Naive thymus-derived CD4-positive, alpha-beta T cell (primary cell): ENCODE data around the gene DHCR24. TPM values are rescaled to one million over a fixed set of nuclear protein-coding genes. Genes with fewer than 3 reads are reported as not detected.

ENCODE experiments used
- ATAC-seq: fragments of 150-1000 bp; cut with Tn5 transposase; 2 replicates; pipeline ENCODE4 v1.10.0; 2021; ENCODE audit warnings: mild to moderate bottlenecking, moderate library complexity
- CTCF ChIA-PET: fragments of 350-600 bp; sonication (Branson Sonifier 250); formaldehyde crosslinking; loops from one replicate; lab custom pipeline; 2021; ENCODE audit warnings: antibody characterized with exemption; lab: Charles Lee
- POLR2A ChIA-PET: fragments of 350-600 bp; sonication (Branson Sonifier 250); formaldehyde crosslinking; loops from one replicate; lab custom pipeline; 2021; ENCODE audit warnings: antibody characterized with exemption, inconsistent platforms; lab: Charles Lee
- DNase-seq, 9 donors: peaks; one replicate each; pipeline versions ENCODE4 v3.0.0 to v3.0.0-alpha.2; 2020 to 2022; ENCODE audit warnings: mixed read lengths in 1 of 9
- H3K27ac ChIP-seq: one replicate; pipeline ENCODE4 v1.7.0; 2013; ENCODE audit warnings: mild to moderate bottlenecking, low read depth, low read length, moderate library complexity
- H3K27me3 ChIP-seq, 2 donors: one replicate each; pipeline ENCODE4 v1.7.0; 2013; ENCODE audit warnings: low read length in 2 of 2, mild to moderate bottlenecking in 2 of 2, moderate library complexity in 2 of 2; ENCODE audit not compliant: control insufficient read depth in 2 of 2, insufficient read depth in 2 of 2
- H3K36me3 ChIP-seq, 3 experiments: 1 replicate in 2 of 3; 2 replicates in 1 of 3; pipeline ENCODE4 v1.7.0; 2013; ENCODE audit warnings: low read length in 3 of 3, mild to moderate bottlenecking in 3 of 3, moderate library complexity in 1 of 3; ENCODE audit not compliant: insufficient read depth in 3 of 3, control insufficient read depth in 2 of 3
- H3K4me1 ChIP-seq, 2 donors: one replicate each; pipeline ENCODE4 v1.7.0; 2013; ENCODE audit warnings: low read length in 2 of 2, mild to moderate bottlenecking in 2 of 2, moderate library complexity in 1 of 2; ENCODE audit not compliant: control insufficient read depth in 2 of 2, insufficient read depth in 2 of 2
- H3K4me3 ChIP-seq: 2 replicates; pipeline ENCODE4 v1.7.0; 2013; ENCODE audit warnings: mild to moderate bottlenecking, low read length
- H3K9me3 ChIP-seq, 3 experiments: 1 replicate in 2 of 3; 2 replicates in 1 of 3; pipeline ENCODE4 v1.7.0; 2013; ENCODE audit warnings: low read length in 3 of 3; ENCODE audit not compliant: control insufficient read depth in 2 of 3
- H3K27ac Mint-ChIP-seq, 9 donors: one replicate each; pipeline ENCODE4 v1.8.0; 2020 to 2022; ENCODE audit warnings: mixed read lengths in 9 of 9, mild to moderate bottlenecking in 8 of 9, moderate library complexity in 5 of 9, inconsistent platforms in 2 of 9
- H3K27me3 Mint-ChIP-seq, 5 donors: one replicate each; pipeline ENCODE4 v1.8.0; 2021 to 2022; ENCODE audit warnings: mixed read lengths in 5 of 5, mild to moderate bottlenecking in 1 of 5
- H3K36me3 Mint-ChIP-seq, 5 donors: one replicate each; pipeline ENCODE4 v1.8.0; 2020 to 2022; ENCODE audit warnings: mixed read lengths in 5 of 5, mild to moderate bottlenecking in 3 of 5, inconsistent platforms in 1 of 5
- H3K4me1 Mint-ChIP-seq, 7 donors: one replicate each; pipeline ENCODE4 v1.8.0; 2020 to 2022; ENCODE audit warnings: mixed read lengths in 7 of 7, mild to moderate bottlenecking in 3 of 7, inconsistent platforms in 1 of 7
- H3K4me3 Mint-ChIP-seq, 10 donors: one replicate each; pipeline ENCODE4 v1.8.0; 2020 to 2022; ENCODE audit warnings: mild to moderate bottlenecking in 10 of 10, mixed read lengths in 10 of 10, moderate library complexity in 6 of 10, inconsistent platforms in 2 of 10
- H3K9me3 Mint-ChIP-seq, 11 donors: one replicate each; pipeline ENCODE4 v1.8.0; 2020 to 2022; ENCODE audit warnings: mixed read lengths in 11 of 11, mild to moderate bottlenecking in 4 of 11, inconsistent platforms in 1 of 11, moderate library complexity in 1 of 11
- intact Hi-C, 2 donors: fragments of 100-400 bp; cut with micrococcal nuclease; formaldehyde crosslinking; loops; one replicate each; pipeline ENCODE4 v1.15.1; 2023
- polyA plus RNA-seq, 2 donors: library from polyadenylated mRNA; unstranded; fragments of 300-500 nt; fragmentation: Illumina TruSeq; gene quantifications; one replicate each; pipeline ENCODE4 v1.2.3, GENCODE V29; 2021
- total RNA-seq, 6 experiments: library from RNA in 5 of 6; stranded (reverse) in 5 of 6; gene quantifications; 1 replicate in 5 of 6; 2 replicates in 1 of 6; pipeline ENCODE4 v1.2.3 and lab custom pipeline; 2021 to 2026

DHCR24 gene
- total and polyA plus RNA-seq, 7 experiments from 2014 or later, result 2.7 to 103 (median 8.3) TPM

GRCh38 chr1:54803761-54804470, 83.1 kb downstream of the DHCR24 start:
- peaks cover 14 to 67% (median 36%) of the 10 kb centered on the region in 7 donors for H3K4me1 Mint-ChIP-seq
- DNase-seq (no peak), ATAC-seq (no peak)
- no peak overlapping the region for H3K27ac ChIP-seq
- H3K27me3 Mint-ChIP-seq, result no peaks in the 10 kb centered on the region
- H3K4me1 ChIP-seq, result peaks cover 30 to 44% of the 10 kb centered on the region in 2 donors
- peaks cover 0 to 7% (median 0%) of the 10 kb centered on the region in 3 experiments for H3K36me3 ChIP-seq
- POLR2A ChIA-PET, result no interaction called here
- H3K4me3 ChIP-seq, result no peak overlapping the region
- H3K4me3 Mint-ChIP-seq, result peak overlapping the region in 2 of 10 donors; percentile 20 to 26
- intact Hi-C loops, result loop anchor here (5.0 to 10.0 kb wide), 4 partner anchors 83 to 967 kb away; partner anchors contain the start of genes DHCR24 (in 1 of the 2), IFT25 (in 1 of the 2), LRRC42 (in 1 of the 2) and NDC1 (in 1 of the 2)
- no peaks in the 10 kb centered on the region for H3K9me3 ChIP-seq
- no peaks in the 10 kb centered on the region for H3K36me3 Mint-ChIP-seq
- H3K27ac Mint-ChIP-seq, result peak overlapping the region in 3 of 9 donors; percentile 17 to 54 (median 48)
- CTCF ChIA-PET, result interaction anchor here (0.5 to 1.1 kb wide), 2 partner anchors 8 to 292 kb away, joined by 3 to 11 read pairs; no protein-coding TSS in a partner anchor
- H3K27me3 ChIP-seq, result no peaks in the 10 kb centered on the region
- H3K9me3 Mint-ChIP-seq, result peaks cover 0 to 1% (median 0%) of the 10 kb centered on the region in 11 donors

- Mint-ChIP-seq H3K27ac (peak within 1 kb of the TSS; percentile 82 to 97 (median 90)), H3K9me3 (peaks cover 0 to 1% (median 0%) of the 10 kb centered on the region in 11 donors), H3K4me1 (peaks cover 32 to 77% (median 56%) of the 10 kb centered on the region in 7 donors), H3K27me3 (no peaks in the 10 kb centered on the region), H3K4me3 (peak within 1 kb of the TSS; percentile 90 to 99 (median 96)), H3K36me3 (peaks cover 0 to 8% (median 0%) of the 10 kb centered on the region in 5 donors)
- Histone ChIP-seq H3K4me1 (peaks cover 38 to 44% of the 10 kb centered on the region in 2 donors), H3K27ac (peak within 1 kb of the TSS; percentile 74), H3K36me3 (peaks cover 0 to 10% (median 0%) of the 10 kb centered on the region in 3 experiments), H3K4me3 (peak within 1 kb of the TSS; percentile 94), H3K9me3 (no peaks in the 10 kb centered on the region), H3K27me3 (no peaks in the 10 kb centered on the region)
- CTCF ChIA-PET, result interaction anchor here (0.6 to 2.8 kb wide), 21 partner anchors 8 to 941 kb away, joined by 3 to 10 read pairs (median 3); partner anchors contain the start of genes PARS2 and TMEM59
- POLR2A ChIA-PET, result interaction anchor here (0.6 to 2.4 kb wide), 12 partner anchors 9 to 855 kb away, joined by 3 to 17 read pairs (median 3); partner anchors contain the start of genes DHCR24, IFT25, LRRC42 and PARS2
- intact Hi-C loops, result loop anchor here (1.0 to 10.0 kb wide), 12 partner anchors 37 to 964 kb away; partner anchors contain the start of genes PARS2 (in 2 of the 2), SSBP3 (in 2 of the 2), TCEANC2 (in 2 of the 2) and TMEM59 (in 2 of the 2)
- DNase-seq (peak; percentile 49 to 71 (median 64)), ATAC-seq (peak; percentile 91)
Observed at GRCh38 chr1:54800899-54801759, 85.9 kb downstream of the DHCR24 start, which contains the start of gene TTC22. TSS of gene TTC22 (minus strand) at chr1:54801323. CDS start at chr1:54801163, 160 bp downstream.

GRCh38 chr1:54800041-54800898, 86.7 kb downstream of the DHCR24 start:
- H3K4me3 Mint-ChIP-seq, result peak overlapping the region; percentile 90 to 99 (median 96)
- H3K9me3 ChIP-seq, result no peaks in the 10 kb centered on the region
- H3K27ac Mint-ChIP-seq, result peak overlapping the region; percentile 77 to 91 (median 84)
- DNase-seq (no peak), ATAC-seq (no peak)
- peaks cover 0 to 8% (median 0%) of the 10 kb centered on the region in 5 donors for H3K36me3 Mint-ChIP-seq
- H3K27me3 Mint-ChIP-seq, result no peaks in the 10 kb centered on the region
- H3K4me1 Mint-ChIP-seq, result peaks cover 39 to 82% (median 61%) of the 10 kb centered on the region in 7 donors
- CTCF ChIA-PET, result interaction anchor here (0.7 to 2.8 kb wide), 11 partner anchors 9 to 598 kb away, joined by 3 to 10 read pairs (median 4); partner anchors contain the start of gene PARS2
- intact Hi-C loops, result loop anchor here (2.0 to 10.0 kb wide), 8 partner anchors 85 to 963 kb away; partner anchors contain the start of genes SSBP3 (in 2 of the 2), DHCR24 (in 1 of the 2), IFT25 (in 1 of the 2) and LRRC42 (in 1 of the 2)
- peaks cover 0 to 1% (median 0%) of the 10 kb centered on the region in 11 donors for H3K9me3 Mint-ChIP-seq
- POLR2A ChIA-PET, result interaction anchor here (0.7 to 2.4 kb wide), 10 partner anchors 8 to 854 kb away, joined by 3 to 17 read pairs (median 3); partner anchors contain the start of genes DHCR24, IFT25, LRRC42 and PARS2
- H3K27me3 ChIP-seq, result no peaks in the 10 kb centered on the region
- H3K36me3 ChIP-seq, result peaks cover 0 to 10% (median 0%) of the 10 kb centered on the region in 3 experiments
- peaks cover 38 to 44% of the 10 kb centered on the region in 2 donors for H3K4me1 ChIP-seq
- peak overlapping the region; percentile 74 for H3K27ac ChIP-seq
- peak overlapping the region; percentile 94 for H3K4me3 ChIP-seq

Other genes with a start within 250 kb of the DHCR24 start
- gene MROH7, start 245.4 kb downstream of the DHCR24 start, total RNA-seq, result 1 to 10 TPM in 1 of 5 experiments, under 1 TPM in 3, not detected in 1; 0.15 to 1.9 (median 0.33) TPM
- gene MROH7, start 245.4 kb downstream of the DHCR24 start, polyA plus RNA-seq, result not detected
- 10 to 100 TPM; 11.6 to 25.8 (median 21.4) TPM for gene TTC4, start 171.3 kb downstream of the DHCR24 start, total RNA-seq
- gene TTC4, start 171.3 kb downstream of the DHCR24 start, polyA plus RNA-seq, result 10 to 100 TPM; 19.0 to 27.4 TPM
- 1 to 10 TPM in 4 of 5 experiments, under 1 TPM in 1; 0.66 to 7.6 (median 4.7) TPM for gene PARS2, start 122.7 kb downstream of the DHCR24 start, total RNA-seq
- 1 to 10 TPM; 2.1 to 5.3 TPM for gene PARS2, start 122.7 kb downstream of the DHCR24 start, polyA plus RNA-seq
- 10 to 100 TPM in 2 of 5 experiments, 1 to 10 TPM in 3; 7.0 to 16.6 (median 9.8) TPM for gene TTC22, start 85.9 kb downstream of the DHCR24 start, total RNA-seq
- gene TTC22, start 85.9 kb downstream of the DHCR24 start, polyA plus RNA-seq, result 1 to 10 TPM; 2.0 to 3.3 TPM
- gene TMEM61, start 93.4 kb upstream of the DHCR24 start, total RNA-seq, result not detected
- gene TMEM61, start 93.4 kb upstream of the DHCR24 start, polyA plus RNA-seq, result not detected
- gene BSND, start 111.7 kb upstream of the DHCR24 start, total RNA-seq, result under 1 TPM in 1 of 5 experiments, not detected in 4; 0.05 TPM
- not detected for gene BSND, start 111.7 kb upstream of the DHCR24 start, polyA plus RNA-seq
- gene PCSK9, start 152.4 kb upstream of the DHCR24 start, total RNA-seq, result not detected
- gene PCSK9, start 152.4 kb upstream of the DHCR24 start, polyA plus RNA-seq, result not detected